C4-2B (cell line): Measurements from ENCODE around the gene ATP6V0A1.

ENCODE experiments used
- H3K27ac ChIP-seq: fragments of 450-650 bp; 2 replicates; pipeline ENCODE4 v1.5.1; 2017
- ZFX ChIP-seq: fragments of 450-650 bp; IDR thresholded peaks from 2 replicates; pipeline ENCODE4 v1.6.1; 2017
- TF ChIP-seq, protein P1 (sequence below): fragments of 450-650 bp; conservative IDR thresholded peaks from 2 replicates; pipeline ENCODE4 v1.5.1; 2017; ENCODE audit warnings: mild to moderate bottlenecking

The ATP6V0A1 gene

DNA sequence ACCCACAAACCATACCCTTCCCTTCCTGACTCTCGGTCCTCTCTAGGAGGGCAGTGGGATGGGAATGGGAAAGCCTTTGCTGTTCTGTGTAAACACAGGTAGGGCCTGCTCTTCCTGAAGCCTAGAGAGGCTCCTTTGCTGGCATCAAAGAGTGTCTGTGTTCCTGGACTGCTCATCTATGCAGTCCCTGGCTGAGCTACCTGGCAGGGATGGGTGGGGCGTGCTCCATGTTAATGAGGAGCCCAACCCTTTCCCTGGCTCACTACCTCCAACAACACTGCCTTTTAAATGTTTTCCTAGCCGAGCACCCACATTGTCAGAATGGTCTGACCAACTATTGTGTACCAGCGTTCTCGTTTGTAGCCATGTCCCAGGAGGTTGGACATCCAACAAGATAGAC lies 50.7 kb downstream of the ATP6V0A1 start:
- no peak overlapping the region for H3K27ac ChIP-seq
- TF ChIP-seq, protein P1, sequence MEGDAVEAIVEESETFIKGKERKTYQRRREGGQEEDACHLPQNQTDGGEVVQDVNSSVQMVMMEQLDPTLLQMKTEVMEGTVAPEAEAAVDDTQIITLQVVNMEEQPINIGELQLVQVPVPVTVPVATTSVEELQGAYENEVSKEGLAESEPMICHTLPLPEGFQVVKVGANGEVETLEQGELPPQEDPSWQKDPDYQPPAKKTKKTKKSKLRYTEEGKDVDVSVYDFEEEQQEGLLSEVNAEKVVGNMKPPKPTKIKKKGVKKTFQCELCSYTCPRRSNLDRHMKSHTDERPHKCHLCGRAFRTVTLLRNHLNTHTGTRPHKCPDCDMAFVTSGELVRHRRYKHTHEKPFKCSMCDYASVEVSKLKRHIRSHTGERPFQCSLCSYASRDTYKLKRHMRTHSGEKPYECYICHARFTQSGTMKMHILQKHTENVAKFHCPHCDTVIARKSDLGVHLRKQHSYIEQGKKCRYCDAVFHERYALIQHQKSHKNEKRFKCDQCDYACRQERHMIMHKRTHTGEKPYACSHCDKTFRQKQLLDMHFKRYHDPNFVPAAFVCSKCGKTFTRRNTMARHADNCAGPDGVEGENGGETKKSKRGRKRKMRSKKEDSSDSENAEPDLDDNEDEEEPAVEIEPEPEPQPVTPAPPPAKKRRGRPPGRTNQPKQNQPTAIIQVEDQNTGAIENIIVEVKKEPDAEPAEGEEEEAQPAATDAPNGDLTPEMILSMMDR, result no peak
- TF ChIP-seq ZFX, result no peak

GRCh38 chr17:42509841-42510240 lies 51.2 kb downstream of the ATP6V0A1 start:
- H3K27ac ChIP-seq, result no peak overlapping the region
- TF ChIP-seq, protein P1, result no peak
- TF ChIP-seq ZFX, result no peak

DNA sequence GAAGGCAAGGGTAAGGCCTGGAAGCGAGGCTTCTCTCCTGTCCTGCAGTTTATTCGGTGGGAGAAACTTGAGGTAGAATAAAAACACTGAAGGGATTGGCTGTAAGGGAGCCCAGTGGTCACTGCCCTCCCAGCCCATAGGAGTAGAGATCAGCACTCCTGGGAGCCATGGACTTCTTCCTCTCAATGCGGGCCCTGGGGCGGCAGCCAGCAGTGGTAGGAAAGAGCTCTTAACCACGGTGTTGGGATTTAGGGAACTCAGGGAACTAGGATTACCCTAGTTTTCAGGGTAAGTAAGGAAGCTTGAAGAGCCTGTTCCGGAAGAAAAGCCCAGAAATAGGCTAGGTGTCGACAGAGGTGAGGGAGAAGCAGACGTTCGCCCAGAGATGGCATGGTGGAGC lies 53.6 kb downstream of the ATP6V0A1 start:
- TF ChIP-seq ZFX, result no peak
- TF ChIP-seq, protein P1, result no peak
- no peak overlapping the region for H3K27ac ChIP-seq

DNA sequence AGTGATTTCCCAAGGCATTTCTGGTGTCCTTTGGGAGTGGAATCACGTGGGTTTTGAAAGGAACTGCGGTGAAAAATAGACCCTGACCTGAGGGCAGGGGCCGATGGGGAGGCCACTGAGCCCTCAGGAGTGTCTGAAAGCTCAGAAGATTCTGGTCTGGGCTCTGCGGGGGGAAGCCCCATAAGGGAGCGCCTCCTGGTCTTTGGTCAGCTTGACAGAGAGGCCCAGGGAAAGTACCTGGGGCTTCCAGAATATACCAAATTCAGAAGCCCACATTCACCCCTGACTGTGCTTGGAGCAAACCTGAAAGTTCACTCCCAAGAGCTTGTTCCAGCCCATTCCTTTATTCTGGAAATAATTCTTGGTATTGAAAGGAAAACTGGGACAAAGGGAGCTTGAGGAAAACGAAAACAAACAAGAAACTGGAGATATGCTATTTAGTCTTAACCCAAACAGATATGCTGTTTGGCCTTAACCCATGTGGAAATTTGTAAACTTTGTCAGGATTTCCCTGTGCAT lies 54.1 kb downstream of the ATP6V0A1 start:
- no peak overlapping the region for H3K27ac ChIP-seq
- TF ChIP-seq, protein P1, result no peak
- no peak for TF ChIP-seq ZFX

DNA sequence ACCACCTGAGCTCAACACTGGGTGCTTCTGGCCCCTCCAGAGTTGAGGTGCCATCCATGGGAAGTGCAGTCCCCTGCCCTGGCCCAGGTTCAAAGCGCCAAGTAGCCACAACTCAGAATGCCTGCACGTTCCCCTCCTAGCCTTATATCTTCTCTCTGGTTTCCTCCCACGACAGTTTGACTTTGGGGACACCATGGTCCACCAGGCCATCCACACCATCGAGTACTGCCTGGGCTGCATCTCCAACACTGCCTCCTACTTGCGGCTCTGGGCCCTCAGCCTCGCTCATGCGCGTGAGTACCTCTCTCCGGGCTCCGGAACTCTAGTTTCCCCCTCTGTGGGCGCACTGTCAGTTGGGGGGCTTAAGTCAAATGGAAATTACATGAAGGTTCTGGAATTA lies 55.0 kb downstream of the ATP6V0A1 start:
- H3K27ac ChIP-seq, result no peak overlapping the region
- TF ChIP-seq, protein P1, result no peak
- TF ChIP-seq ZFX, result no peak

DNA sequence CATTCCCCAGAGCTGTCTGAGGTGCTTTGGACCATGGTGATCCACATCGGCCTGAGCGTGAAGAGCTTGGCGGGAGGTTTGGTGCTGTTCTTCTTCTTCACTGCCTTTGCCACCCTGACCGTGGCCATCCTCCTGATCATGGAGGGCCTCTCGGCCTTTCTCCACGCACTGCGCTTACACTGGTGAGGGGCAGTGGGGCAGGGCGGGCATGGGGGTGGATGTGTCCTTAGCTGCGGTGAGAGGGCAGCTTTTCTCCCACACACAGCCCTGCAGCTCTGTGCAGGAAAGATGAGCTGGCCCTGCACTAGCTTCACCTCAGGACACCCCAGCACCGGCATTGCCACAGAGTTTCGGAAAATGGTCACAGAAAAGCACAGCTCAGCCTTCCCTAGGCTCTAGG lies 55.6 kb downstream of the ATP6V0A1 start:
- no peak overlapping the region for H3K27ac ChIP-seq
- no peak for TF ChIP-seq ZFX
- TF ChIP-seq, protein P1, result no peak

GRCh38 chr17:42514867-42515266 lies 56.2 kb downstream of the ATP6V0A1 start:
- no peak for TF ChIP-seq ZFX
- TF ChIP-seq, protein P1, result no peak

More at GRCh38 chr17:42514867-42515266, 56.2 kb downstream of the ATP6V0A1 start:
- no peak overlapping the region for H3K27ac ChIP-seq
